Activated CD4-positive, alpha-beta memory T cell treated with anti-CD3 and anti-CD28 coated beads for 36 hours (primary cell): ENCODE measurements around the gene ABI3BP. TPM values are rescaled to one million over a fixed set of nuclear protein-coding genes. Genes with fewer than 3 reads are reported as not detected.

ENCODE experiments used
- CTCF ChIA-PET: fragments of 350-600 bp; sonication (Branson Sonifier 250); formaldehyde crosslinking; loops from one replicate; lab custom pipeline; 2021; ENCODE audit warnings: antibody characterized with exemption, inconsistent platforms; lab: Charles Lee
- POLR2A ChIA-PET: fragments of 350-600 bp; sonication (Branson Sonifier 250); formaldehyde crosslinking; loops from one replicate; lab custom pipeline; 2021; ENCODE audit warnings: antibody characterized with exemption; lab: Charles Lee
- DNase-seq: peaks from one replicate; pipeline ENCODE4 v3.0.0-alpha.2; 2020
- H3K27ac Mint-ChIP-seq: one replicate; pipeline ENCODE4 v1.8.0; 2021; ENCODE audit warnings: mixed read lengths
- H3K27me3 Mint-ChIP-seq: one replicate; pipeline ENCODE4 v1.8.0; 2021; ENCODE audit warnings: mixed read lengths
- H3K36me3 Mint-ChIP-seq: one replicate; pipeline ENCODE4 v1.8.0; 2021; ENCODE audit warnings: mixed read lengths
- H3K4me1 Mint-ChIP-seq: one replicate; pipeline ENCODE4 v1.8.0; 2021; ENCODE audit warnings: low read depth, mixed read lengths
- H3K4me3 Mint-ChIP-seq: one replicate; pipeline ENCODE4 v1.8.0; 2021; ENCODE audit warnings: mild to moderate bottlenecking, mixed read lengths
- H3K9me3 Mint-ChIP-seq: one replicate; pipeline ENCODE4 v1.8.0; 2021; ENCODE audit warnings: mixed read lengths
- intact Hi-C: fragments of 100-400 bp; cut with micrococcal nuclease; formaldehyde crosslinking; loops from one replicate; pipeline ENCODE4 v1.15.1; 2023
- total RNA-seq, 2 experiments: library from RNA; stranded (reverse); gene quantifications; one replicate each; pipeline ENCODE4 v1.2.3, GENCODE V29; 2021

ABI3BP gene
- total RNA-seq, 2 experiments from 2014 or later: not detected

DNA sequence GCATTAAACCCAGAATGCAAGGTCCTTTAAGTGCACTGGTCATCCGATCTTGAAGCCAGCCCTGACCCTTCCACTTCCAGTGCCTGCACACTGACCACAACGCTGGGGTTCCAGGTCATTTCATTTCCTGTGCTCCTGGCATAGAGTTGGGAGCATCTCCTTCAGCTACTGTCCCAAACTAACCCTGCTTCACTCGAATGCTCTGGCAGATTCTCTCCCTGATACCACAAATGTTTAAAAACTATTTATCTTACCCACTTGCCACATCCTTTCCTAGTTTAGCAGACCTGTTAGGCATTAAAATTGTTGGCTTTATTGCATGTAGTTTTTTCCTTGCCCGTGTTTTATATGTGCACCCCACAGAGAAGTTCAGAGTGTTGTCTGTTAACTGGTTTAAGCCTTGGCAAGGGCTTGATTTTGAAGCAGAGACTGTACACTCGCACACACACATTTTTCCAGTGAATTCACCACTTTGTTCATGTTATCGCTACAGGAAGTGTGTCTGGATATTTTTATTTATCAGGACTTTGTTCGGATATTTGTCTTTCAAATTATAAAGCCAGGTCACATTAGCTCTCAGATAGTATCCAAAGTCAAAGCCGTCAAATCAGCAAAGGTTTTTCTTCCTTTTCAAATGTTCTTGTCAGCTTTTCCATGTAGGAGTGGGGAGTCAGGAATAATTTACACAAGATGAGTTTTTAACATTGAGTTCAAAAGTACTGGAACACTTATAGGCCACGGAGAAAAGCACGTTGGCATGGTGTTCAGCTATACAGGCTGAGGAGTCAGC lies 77.3 kb downstream of the ABI3BP start:
- Mint-ChIP-seq H3K27me3 (no peaks in the 10 kb centered on the region), H3K4me1 (no peaks in the 10 kb centered on the region), H3K4me3 (no peak overlapping the region), H3K27ac (no peak overlapping the region), H3K36me3 (no peaks in the 10 kb centered on the region), H3K9me3 (no peaks in the 10 kb centered on the region)
- POLR2A ChIA-PET: no interaction called here
- CTCF ChIA-PET: no interaction called here
- DNase-seq: no peak
- intact Hi-C loops: no loop called here

DNA sequence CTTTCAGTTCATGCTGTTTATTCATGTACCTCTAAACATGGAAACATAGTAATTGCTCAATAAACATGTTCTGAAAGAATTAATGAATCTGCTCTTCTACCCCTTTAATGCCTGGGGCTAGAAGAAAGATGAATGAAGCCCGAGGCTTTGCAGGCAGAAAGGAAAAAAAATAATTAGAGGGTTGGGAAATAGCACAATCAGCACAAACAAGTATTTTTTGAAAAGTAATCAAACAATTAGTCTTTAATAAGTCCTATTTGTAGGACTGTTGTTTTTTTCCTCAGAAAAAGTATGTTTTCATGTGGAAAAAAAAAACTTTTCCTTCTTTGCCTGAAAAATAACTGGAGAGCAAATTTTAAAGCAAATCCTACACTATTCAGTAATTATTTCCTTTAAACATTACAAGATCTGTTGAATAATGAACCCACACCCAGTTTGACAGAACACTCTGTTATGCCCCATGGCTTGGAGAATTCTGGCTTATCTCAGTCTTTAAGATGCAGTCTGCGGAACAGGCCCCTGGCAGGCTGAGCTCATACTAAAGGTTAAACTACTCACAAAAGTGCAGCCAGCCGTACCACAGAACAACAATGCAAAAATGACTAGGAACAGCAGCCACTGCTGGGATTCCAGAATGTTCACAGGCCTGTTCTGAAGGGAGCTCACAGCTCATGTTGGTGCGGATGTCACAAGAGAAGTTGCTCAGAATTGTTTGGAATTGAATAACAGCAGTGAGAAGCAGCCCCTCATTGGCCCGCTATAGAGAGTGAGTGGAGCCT lies 79.2 kb downstream of the ABI3BP start:
- intact Hi-C loops: no loop called here
- Mint-ChIP-seq H3K4me3 (no peak overlapping the region), H3K36me3 (no peaks in the 10 kb centered on the region), H3K27ac (no peak overlapping the region), H3K27me3 (no peaks in the 10 kb centered on the region), H3K4me1 (no peaks in the 10 kb centered on the region), H3K9me3 (no peaks in the 10 kb centered on the region)
- ChIA-PET CTCF (no interaction called here), POLR2A (no interaction called here)
- no peak for DNase-seq

DNA sequence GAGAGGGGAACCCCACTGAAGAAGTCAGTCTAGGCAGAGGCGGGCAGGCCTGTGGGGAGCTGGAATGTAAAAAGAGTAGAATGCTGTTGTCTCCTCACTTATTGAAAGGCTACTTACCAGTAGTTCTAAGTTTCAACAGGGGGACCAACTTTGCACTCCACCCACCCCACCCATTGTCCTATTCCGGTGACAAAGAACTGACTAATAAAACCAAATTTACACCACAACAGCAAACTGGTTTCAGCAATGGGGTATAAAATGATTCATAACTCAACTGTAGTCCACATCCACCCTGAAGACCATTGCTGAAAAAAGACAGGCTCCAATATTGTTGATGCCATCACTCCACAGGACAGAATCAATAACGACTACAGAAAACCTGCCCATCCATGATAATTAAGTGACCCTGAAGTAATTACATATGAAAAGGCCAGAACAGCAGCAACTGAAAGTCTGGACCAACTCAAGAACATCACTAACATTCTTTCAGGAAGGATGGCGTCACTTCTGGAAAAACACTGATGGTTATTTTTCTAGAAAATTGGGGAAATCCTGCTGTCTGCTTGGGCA lies 80.2 kb downstream of the ABI3BP start:
- no peaks in the 10 kb centered on the region for H3K36me3 Mint-ChIP-seq
- H3K27ac Mint-ChIP-seq: no peak overlapping the region
- no peaks in the 10 kb centered on the region for H3K27me3 Mint-ChIP-seq
- intact Hi-C loops: no loop called here
- no peaks in the 10 kb centered on the region for H3K9me3 Mint-ChIP-seq
- CTCF ChIA-PET: no interaction called here
- H3K4me3 Mint-ChIP-seq: no peak overlapping the region
- no peak for DNase-seq
- POLR2A ChIA-PET: no interaction called here
- no peaks in the 10 kb centered on the region for H3K4me1 Mint-ChIP-seq

DNA sequence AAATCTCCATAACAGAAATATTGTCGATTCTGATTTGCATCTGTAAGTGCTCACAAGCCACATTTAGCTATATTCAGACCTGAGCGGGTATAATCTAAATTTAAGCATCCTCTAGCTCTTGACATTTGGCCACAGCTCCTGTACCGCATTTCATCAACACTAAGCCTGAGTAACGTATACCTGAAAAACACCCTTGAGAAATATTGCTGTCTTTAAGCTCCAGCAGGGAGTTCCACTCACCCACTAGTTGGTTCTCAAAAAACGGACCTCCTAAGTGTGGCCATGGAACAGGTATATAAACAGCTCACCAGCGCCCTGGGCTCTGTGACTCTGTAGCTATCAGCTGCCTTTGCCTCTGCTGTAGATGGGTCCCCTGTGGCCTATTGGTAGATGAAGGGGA lies 80.7 kb downstream of the ABI3BP start:
- Mint-ChIP-seq H3K4me3 (no peak overlapping the region), H3K9me3 (no peaks in the 10 kb centered on the region), H3K27ac (no peak overlapping the region), H3K4me1 (no peaks in the 10 kb centered on the region), H3K27me3 (no peaks in the 10 kb centered on the region), H3K36me3 (no peaks in the 10 kb centered on the region)
- intact Hi-C loops: no loop called here
- POLR2A ChIA-PET: no interaction called here
- DNase-seq: no peak
- CTCF ChIA-PET: no interaction called here

DNA sequence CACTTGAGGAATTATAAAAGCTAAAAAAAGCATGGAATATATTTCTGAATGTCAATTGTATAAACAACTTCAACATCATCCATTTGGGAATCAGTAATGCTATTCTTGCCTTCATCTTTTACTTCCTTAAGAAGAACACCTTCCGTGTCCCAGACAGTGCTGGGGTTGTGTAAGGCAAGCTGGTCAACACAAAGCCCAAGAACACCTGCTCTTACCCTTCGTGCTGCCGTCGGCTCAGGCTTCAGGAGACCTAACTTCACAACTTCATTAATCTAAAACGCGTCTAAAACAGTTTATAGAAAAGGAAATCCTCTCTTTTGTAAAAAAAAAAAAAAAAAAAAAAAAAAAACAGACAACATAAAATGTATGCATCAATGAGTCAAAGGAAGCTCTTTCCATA lies 81.3 kb downstream of the ABI3BP start:
- DNase-seq: no peak
- H3K9me3 Mint-ChIP-seq: no peaks in the 10 kb centered on the region
- H3K36me3 Mint-ChIP-seq: no peaks in the 10 kb centered on the region
- H3K27me3 Mint-ChIP-seq: no peaks in the 10 kb centered on the region
- ChIA-PET CTCF (no interaction called here), POLR2A (no interaction called here)
- no peak overlapping the region for H3K27ac Mint-ChIP-seq
- H3K4me3 Mint-ChIP-seq: no peak overlapping the region
- intact Hi-C loops: no loop called here
- H3K4me1 Mint-ChIP-seq: no peaks in the 10 kb centered on the region

DNA sequence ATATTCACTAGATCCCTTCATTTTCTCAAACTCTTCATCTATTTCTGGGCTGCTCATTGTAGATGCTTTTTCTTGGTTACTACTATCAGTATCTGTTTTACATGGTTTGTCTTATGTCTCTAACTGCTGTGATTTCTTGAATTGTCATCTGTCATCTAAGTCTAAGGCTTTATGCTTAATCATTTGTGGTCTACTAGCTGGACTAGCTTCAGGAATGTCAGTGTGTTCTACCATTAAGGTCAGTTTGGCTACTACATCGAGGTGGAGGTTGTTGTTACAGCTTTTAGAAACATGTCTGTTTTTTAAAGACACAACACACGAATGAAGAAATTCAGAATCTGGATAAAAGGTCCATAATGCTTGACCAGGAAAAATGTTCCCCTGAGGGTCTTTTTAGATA lies 82.2 kb downstream of the ABI3BP start:
- Mint-ChIP-seq H3K27ac (no peak overlapping the region), H3K4me1 (no peaks in the 10 kb centered on the region), H3K36me3 (no peaks in the 10 kb centered on the region), H3K4me3 (no peak overlapping the region), H3K27me3 (peaks cover under 1% of the 10 kb centered on the region), H3K9me3 (no peaks in the 10 kb centered on the region)
- intact Hi-C loops: no loop called here
- ChIA-PET POLR2A (no interaction called here), CTCF (no interaction called here)
- DNase-seq: no peak

DNA sequence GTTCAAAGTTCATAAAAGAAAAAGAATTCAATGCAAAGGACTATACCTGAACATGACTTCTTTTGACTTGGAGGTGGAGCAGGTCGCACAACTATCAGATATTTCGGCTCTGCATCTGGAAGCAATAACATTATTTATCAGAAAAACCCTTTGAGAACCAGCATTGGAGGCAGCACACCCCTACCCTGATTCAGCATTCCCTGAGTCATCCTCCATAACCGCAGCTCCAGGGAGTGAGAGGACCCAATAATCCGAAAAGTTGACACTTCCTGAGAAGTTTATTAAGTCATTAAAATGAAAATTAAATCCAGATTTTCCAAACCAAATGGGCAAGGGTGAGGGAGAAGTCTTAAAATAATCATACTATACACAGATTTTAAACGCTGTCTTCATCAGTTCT lies 90.6 kb downstream of the ABI3BP start:
- intact Hi-C loops: no loop called here
- H3K9me3 Mint-ChIP-seq: no peaks in the 10 kb centered on the region
- no peak for DNase-seq
- POLR2A ChIA-PET: no interaction called here
- H3K27ac Mint-ChIP-seq: no peak overlapping the region
- H3K36me3 Mint-ChIP-seq: no peaks in the 10 kb centered on the region
- CTCF ChIA-PET: no interaction called here
- no peaks in the 10 kb centered on the region for H3K4me1 Mint-ChIP-seq
- H3K27me3 Mint-ChIP-seq: peaks cover 3% of the 10 kb centered on the region
- no peak overlapping the region for H3K4me3 Mint-ChIP-seq

DNA sequence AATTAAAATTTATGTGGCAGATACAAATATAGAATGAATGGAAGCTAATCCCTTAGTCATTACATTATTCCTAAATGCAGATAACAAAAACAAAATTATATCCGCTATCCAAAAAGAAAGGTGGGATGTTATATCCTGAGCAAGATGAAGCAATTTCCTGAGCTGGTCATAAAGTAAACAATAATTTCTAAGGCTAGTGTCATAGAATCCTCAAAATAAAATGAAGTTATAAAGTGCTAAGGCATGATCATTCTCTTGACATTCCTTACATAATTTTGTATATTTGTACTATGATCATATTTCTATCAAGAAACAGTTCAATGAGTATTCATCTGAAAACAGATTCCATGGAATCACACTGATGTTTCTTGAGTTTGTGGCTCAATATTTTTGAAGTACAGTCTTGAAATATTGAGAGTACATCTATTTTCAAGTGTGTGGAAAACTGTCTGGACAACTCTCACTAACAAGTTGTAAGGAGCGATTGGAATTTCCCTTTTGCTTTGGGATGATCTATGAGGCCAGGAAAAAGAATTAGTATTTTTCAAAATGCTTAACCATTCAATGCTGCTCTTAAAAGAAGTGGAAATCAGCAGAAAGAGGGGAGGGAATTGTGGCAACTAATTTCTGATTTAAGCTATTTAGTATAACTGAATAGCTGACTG lies 92.4 kb downstream of the ABI3BP start:
- H3K36me3 Mint-ChIP-seq: no peaks in the 10 kb centered on the region
- DNase-seq: no peak
- H3K9me3 Mint-ChIP-seq: no peaks in the 10 kb centered on the region
- H3K4me3 Mint-ChIP-seq: no peak overlapping the region
- no peaks in the 10 kb centered on the region for H3K4me1 Mint-ChIP-seq
- ChIA-PET POLR2A (interaction anchor here (0.7 kb wide), 1 partner anchor 585 kb away, joined by 3 read pairs; no protein-coding TSS in a partner anchor), CTCF (no interaction called here)
- H3K27ac Mint-ChIP-seq: no peak overlapping the region
- intact Hi-C loops: no loop called here
- peaks cover 1% of the 10 kb centered on the region for H3K27me3 Mint-ChIP-seq

DNA sequence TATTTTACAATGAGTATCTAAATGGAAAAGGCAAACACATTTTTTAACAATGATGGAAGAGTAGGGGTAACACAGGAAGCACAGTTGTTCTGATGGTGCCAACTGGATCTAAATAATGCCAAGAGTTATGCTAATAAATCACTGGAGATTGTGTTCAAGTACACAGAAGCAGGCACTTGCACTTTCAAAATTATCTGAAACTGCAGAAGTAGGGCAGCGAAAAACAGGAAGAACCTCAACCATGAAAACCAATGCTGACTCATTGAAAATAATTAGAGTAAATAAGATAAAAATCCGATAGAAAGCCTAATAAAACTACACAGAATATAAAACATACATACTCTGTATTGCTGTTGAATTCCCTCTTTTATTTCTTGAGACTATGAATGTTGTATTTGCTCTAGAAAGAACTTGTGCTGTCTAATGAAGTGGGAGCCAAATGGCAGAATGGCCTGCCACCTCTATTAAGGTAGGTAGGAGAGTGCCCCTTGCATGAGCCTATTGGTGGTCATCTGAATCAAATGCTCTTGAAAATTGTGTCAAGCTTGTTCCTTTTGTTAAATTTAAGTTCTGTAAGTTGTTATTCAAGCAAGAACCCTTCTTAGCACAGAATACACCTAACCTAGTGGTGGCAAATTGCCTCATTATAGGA lies 93.7 kb downstream of the ABI3BP start:
- Mint-ChIP-seq H3K4me3 (no peak overlapping the region), H3K4me1 (no peaks in the 10 kb centered on the region), H3K27ac (no peak overlapping the region), H3K36me3 (no peaks in the 10 kb centered on the region), H3K9me3 (no peaks in the 10 kb centered on the region), H3K27me3 (peaks cover 1% of the 10 kb centered on the region)
- POLR2A ChIA-PET: no interaction called here
- intact Hi-C loops: no loop called here
- CTCF ChIA-PET: no interaction called here
- no peak for DNase-seq

DNA sequence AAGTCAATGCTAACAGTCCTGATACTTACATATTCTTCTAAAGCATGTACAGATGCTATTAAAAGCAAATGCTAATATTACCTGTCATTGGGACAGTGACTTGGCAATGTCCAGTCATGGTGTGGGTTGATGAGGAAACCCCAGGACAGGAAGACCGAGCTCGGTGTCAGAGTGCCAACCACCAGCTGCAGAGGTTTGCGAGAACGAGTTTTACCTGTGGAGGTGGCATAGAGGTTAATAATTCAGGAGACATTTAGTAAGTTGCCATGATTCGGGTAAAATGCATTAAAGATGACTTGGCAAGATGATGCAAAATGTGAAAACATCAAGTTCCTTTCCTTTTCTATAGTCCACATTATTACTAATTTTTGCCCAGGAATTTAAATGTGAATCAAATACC lies 94.5 kb downstream of the ABI3BP start:
- H3K4me1 Mint-ChIP-seq: no peaks in the 10 kb centered on the region
- peaks cover 4% of the 10 kb centered on the region for H3K27me3 Mint-ChIP-seq
- no peak overlapping the region for H3K27ac Mint-ChIP-seq
- no peak for DNase-seq
- intact Hi-C loops: no loop called here
- H3K9me3 Mint-ChIP-seq: no peaks in the 10 kb centered on the region
- no peaks in the 10 kb centered on the region for H3K36me3 Mint-ChIP-seq
- H3K4me3 Mint-ChIP-seq: no peak overlapping the region
- ChIA-PET CTCF (no interaction called here), POLR2A (no interaction called here)

DNA sequence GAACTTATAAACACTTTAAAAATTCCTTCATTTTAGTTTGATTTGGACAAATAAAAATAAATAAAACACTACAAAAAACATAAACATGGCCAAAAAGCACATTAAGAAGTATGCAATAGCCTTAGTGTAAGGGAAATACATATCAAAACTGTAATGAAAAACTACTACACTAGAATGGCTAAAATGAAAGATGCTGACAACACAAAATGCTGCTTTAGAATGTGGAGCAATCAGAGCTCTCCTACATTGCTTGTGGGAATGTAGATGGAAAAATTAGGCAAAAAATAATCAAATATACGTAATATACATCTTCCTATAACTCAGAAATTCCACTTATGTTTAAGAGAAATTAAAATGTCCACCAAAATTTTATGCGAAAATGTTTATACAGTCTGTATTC lies 96.2 kb downstream of the ABI3BP start:
- POLR2A ChIA-PET: no interaction called here
- Mint-ChIP-seq H3K4me1 (no peaks in the 10 kb centered on the region), H3K27ac (no peak overlapping the region), H3K27me3 (peaks cover 8% of the 10 kb centered on the region), H3K9me3 (no peaks in the 10 kb centered on the region), H3K36me3 (no peaks in the 10 kb centered on the region), H3K4me3 (no peak overlapping the region)
- CTCF ChIA-PET: no interaction called here
- no peak for DNase-seq
- intact Hi-C loops: no loop called here

DNA sequence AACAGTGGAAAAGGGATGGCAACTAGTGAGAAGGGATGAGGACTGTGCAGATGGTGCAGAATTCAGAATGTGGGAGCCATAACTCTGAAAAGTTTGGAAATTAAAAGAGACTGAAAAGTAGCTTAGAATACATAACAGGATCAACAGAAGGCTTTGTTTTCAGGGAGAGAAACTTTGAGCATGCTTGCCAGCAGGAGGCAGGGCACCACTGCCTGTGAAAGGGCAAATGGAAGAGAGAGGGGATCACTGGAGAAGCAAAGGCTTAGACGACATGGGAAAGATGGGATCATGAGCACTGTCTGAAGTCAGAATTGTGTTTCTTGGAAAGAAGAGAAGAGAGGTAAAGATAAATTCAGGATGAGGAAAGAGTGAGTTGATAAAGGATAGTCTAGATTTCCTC lies 99.6 kb downstream of the ABI3BP start:
- ChIA-PET POLR2A (no interaction called here), CTCF (no interaction called here)
- H3K36me3 Mint-ChIP-seq: no peaks in the 10 kb centered on the region
- no peaks in the 10 kb centered on the region for H3K9me3 Mint-ChIP-seq
- H3K27me3 Mint-ChIP-seq: peaks cover 14% of the 10 kb centered on the region
- no peak overlapping the region for H3K4me3 Mint-ChIP-seq
- no peaks in the 10 kb centered on the region for H3K4me1 Mint-ChIP-seq
- no peak overlapping the region for H3K27ac Mint-ChIP-seq
- no peak for DNase-seq
- intact Hi-C loops: no loop called here
